ENCODE results near the gene WDTC1.

The WDTC1 gene

GRCh38 chr1:27267153-27267552 lies 32.7 kb downstream of the WDTC1 start:
- no peaks in the 10 kb centered on the region for H3K27me3 ChIP-seq (ENCODE audit: control insufficient read depth, insufficient read depth, low read length)
- H3K79me2 ChIP-seq: no peaks in the 10 kb centered on the region
- no peak overlapping the region for H3K9ac ChIP-seq
- no peaks in the 10 kb centered on the region for H3K36me3 ChIP-seq (ENCODE audit: control insufficient read depth, insufficient read depth, low read length)
- H3K27ac ChIP-seq: no peak overlapping the region
- TF ChIP-seq CTCF (IDR thresholded peaks at IDR 0.05): no peak
- H3K9me3 ChIP-seq (ENCODE audit: control insufficient read depth, low read length): no peaks in the 10 kb centered on the region
- H2AFZ ChIP-seq: no peak overlapping the region
- no peaks in the 10 kb centered on the region for H3K4me1 ChIP-seq
- H3K4me2 ChIP-seq (ENCODE audit: low read length): no peak overlapping the region
- H3K4me3 ChIP-seq (ENCODE audit: low read depth, low read length): no peak overlapping the region

- no peaks in the 10 kb centered on the region for H3K79me2 ChIP-seq
- no peak overlapping the region for H3K9ac ChIP-seq
- H3K36me3 ChIP-seq (ENCODE audit: control insufficient read depth, insufficient read depth, low read length): no peaks in the 10 kb centered on the region
- no peak overlapping the region for H3K4me3 ChIP-seq (ENCODE audit: low read depth, low read length)
- H3K9me3 ChIP-seq (ENCODE audit: control insufficient read depth, low read length): no peaks in the 10 kb centered on the region
- no peak overlapping the region for H2AFZ ChIP-seq
- TF ChIP-seq CTCF (IDR thresholded peaks at IDR 0.05): no peak
- no peaks in the 10 kb centered on the region for H3K27me3 ChIP-seq (ENCODE audit: control insufficient read depth, insufficient read depth, low read length)
- H3K27ac ChIP-seq: no peak overlapping the region
- no peak overlapping the region for H3K4me2 ChIP-seq (ENCODE audit: low read length)
- no peaks in the 10 kb centered on the region for H3K4me1 ChIP-seq
Measured at GRCh38 chr1:27269276-27269675, 34.8 kb downstream of the WDTC1 start.

- Histone ChIP-seq H3K9me3 (ENCODE audit: control insufficient read depth, low read length) (no peaks in the 10 kb centered on the region), H3K79me2 (peaks cover 3% of the 10 kb centered on the region), H3K4me2 (ENCODE audit: low read length) (peak overlapping the region; percentile 40), H3K9ac (no peak overlapping the region), H3K4me1 (no peaks in the 10 kb centered on the region), H3K27ac (no peak overlapping the region), H3K36me3 (ENCODE audit: control insufficient read depth, insufficient read depth, low read length) (no peaks in the 10 kb centered on the region), H3K27me3 (ENCODE audit: control insufficient read depth, insufficient read depth, low read length) (no peaks in the 10 kb centered on the region), H3K4me3 (ENCODE audit: low read depth, low read length) (no peak overlapping the region), H2AFZ (no peak overlapping the region)
- TF ChIP-seq CTCF (IDR thresholded peaks at IDR 0.05): no peak
Measured at GRCh38 chr1:27274204-27274603, 39.8 kb downstream of the WDTC1 start.

- no peak overlapping the region for H3K9ac ChIP-seq
- H3K4me3 ChIP-seq (ENCODE audit: low read depth, low read length): no peak overlapping the region
- H2AFZ ChIP-seq: no peak overlapping the region
- TF ChIP-seq CTCF (IDR thresholded peaks at IDR 0.05): no peak
- peaks cover 3% of the 10 kb centered on the region for H3K79me2 ChIP-seq
- H3K27me3 ChIP-seq (ENCODE audit: control insufficient read depth, insufficient read depth, low read length): no peaks in the 10 kb centered on the region
- H3K36me3 ChIP-seq (ENCODE audit: control insufficient read depth, insufficient read depth, low read length): no peaks in the 10 kb centered on the region
- no peak overlapping the region for H3K27ac ChIP-seq
- no peaks in the 10 kb centered on the region for H3K9me3 ChIP-seq (ENCODE audit: control insufficient read depth, low read length)
- no peak overlapping the region for H3K4me2 ChIP-seq (ENCODE audit: low read length)
- H3K4me1 ChIP-seq: no peaks in the 10 kb centered on the region
Measured at GRCh38 chr1:27275696-27276095, 41.3 kb downstream of the WDTC1 start.

GRCh38 chr1:27284425-27285273 lies 50.2 kb downstream of the WDTC1 start:
- no peaks in the 10 kb centered on the region for H3K4me1 ChIP-seq
- no peaks in the 10 kb centered on the region for H3K36me3 ChIP-seq (ENCODE audit: control insufficient read depth, insufficient read depth, low read length)
- H2AFZ ChIP-seq: no peak overlapping the region
- peak; percentile 69 for TF ChIP-seq CTCF (IDR thresholded peaks at IDR 0.05)
- no peak overlapping the region for H3K9ac ChIP-seq
- no peak overlapping the region for H3K4me2 ChIP-seq (ENCODE audit: low read length)
- no peaks in the 10 kb centered on the region for H3K9me3 ChIP-seq (ENCODE audit: control insufficient read depth, low read length)
- no peak overlapping the region for H3K4me3 ChIP-seq (ENCODE audit: low read depth, low read length)
- H3K27ac ChIP-seq: no peak overlapping the region
- H3K27me3 ChIP-seq (ENCODE audit: control insufficient read depth, insufficient read depth, low read length): no peaks in the 10 kb centered on the region
- H3K79me2 ChIP-seq: no peaks in the 10 kb centered on the region

All from parathyroid adenoma (tissue), 2 donors.